GM10266 (cell line): Measurements from ENCODE around the gene LRRC40.

Experiments used
- DNase-seq: peaks from one replicate; pipeline ENCODE4 v3.0.0; 2012; ENCODE audit errors: extremely low spot score
- TF ChIP-seq, protein P1 (sequence below): IDR thresholded peaks from 2 replicates; pipeline ENCODE4 v1.5.1; 2012; ENCODE audit warnings: mild to moderate bottlenecking, low read depth; ENCODE audit not compliant: control insufficient read depth, insufficient read depth; ENCODE audit errors: missing control alignments

The LRRC40 gene

GRCh38 chr1:70115315-70115714, 90.1 kb downstream of the LRRC40 start:
- TF ChIP-seq, protein P1, sequence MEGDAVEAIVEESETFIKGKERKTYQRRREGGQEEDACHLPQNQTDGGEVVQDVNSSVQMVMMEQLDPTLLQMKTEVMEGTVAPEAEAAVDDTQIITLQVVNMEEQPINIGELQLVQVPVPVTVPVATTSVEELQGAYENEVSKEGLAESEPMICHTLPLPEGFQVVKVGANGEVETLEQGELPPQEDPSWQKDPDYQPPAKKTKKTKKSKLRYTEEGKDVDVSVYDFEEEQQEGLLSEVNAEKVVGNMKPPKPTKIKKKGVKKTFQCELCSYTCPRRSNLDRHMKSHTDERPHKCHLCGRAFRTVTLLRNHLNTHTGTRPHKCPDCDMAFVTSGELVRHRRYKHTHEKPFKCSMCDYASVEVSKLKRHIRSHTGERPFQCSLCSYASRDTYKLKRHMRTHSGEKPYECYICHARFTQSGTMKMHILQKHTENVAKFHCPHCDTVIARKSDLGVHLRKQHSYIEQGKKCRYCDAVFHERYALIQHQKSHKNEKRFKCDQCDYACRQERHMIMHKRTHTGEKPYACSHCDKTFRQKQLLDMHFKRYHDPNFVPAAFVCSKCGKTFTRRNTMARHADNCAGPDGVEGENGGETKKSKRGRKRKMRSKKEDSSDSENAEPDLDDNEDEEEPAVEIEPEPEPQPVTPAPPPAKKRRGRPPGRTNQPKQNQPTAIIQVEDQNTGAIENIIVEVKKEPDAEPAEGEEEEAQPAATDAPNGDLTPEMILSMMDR = no peak
- no peak for DNase-seq

DNA sequence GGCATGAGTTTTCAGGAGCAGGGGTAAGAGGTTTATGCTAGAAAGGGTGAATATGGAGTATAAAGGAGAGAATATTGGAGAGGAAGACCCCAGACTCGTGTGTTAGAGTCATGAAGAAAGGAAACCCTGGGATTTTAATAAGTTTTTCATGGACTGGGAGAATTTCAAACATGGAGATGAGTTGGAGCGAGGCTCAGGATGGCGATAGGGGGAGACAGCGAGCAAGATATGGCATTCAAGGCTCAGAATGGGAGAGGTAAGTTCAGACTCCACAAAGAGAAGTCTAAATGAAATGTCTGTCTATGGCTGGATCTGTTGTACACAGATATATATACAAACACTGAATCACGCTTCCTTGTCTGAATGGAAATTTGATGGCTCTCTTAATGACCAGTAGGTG, 92.5 kb downstream of the LRRC40 start:
- no peak for DNase-seq
- TF ChIP-seq, protein P1 = peak; percentile 8

- TF ChIP-seq, protein P1 = no peak
- no peak for DNase-seq
Observed at GRCh38 chr1:70109241-70109640, 96.1 kb downstream of the LRRC40 start.

DNA sequence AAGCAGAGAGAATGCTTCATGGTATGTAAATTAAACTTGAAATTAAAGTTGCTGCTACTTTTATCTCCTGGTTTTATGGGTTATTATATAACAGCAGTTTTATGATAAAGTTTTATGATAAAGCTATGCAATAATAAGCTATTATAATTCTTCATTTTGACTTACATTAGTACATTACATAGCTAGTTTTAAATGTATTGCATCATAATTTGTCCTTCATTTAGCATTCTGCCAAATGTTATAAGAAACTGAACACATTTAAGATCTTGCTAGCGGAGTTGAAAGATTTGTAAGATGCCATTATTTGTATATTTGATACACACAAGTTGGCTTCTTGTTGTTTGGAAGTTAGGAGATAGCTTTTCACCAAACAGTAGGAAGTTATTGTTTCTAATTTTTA, 101.6 kb downstream of the LRRC40 start:
- no peak for DNase-seq
- TF ChIP-seq, protein P1 = no peak

- TF ChIP-seq, protein P1 = no peak
- DNase-seq = no peak
Observed at GRCh38 chr1:70101774-70102173, 103.6 kb downstream of the LRRC40 start.

DNA sequence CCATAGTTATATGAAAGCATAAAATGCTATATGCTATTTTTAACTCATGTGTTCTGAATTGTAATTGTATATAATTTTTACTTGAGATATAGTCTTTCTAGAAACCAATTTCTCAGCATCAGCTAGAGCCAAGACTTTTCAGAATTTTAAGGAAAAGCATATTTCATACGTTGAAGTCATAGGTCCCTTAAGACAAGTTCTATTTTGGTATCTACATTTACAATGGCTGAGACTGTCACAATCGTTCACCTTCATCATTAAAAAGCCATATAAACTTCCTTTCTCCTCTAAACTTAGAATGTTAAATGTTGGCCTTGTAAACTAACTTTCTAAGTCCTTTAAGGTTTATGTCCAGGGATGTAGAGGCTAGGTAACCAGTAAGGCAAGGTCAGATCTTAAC, 104.1 kb downstream of the LRRC40 start:
- no peak for DNase-seq
- TF ChIP-seq, protein P1 = no peak
